CD1c-positive myeloid dendritic cell (primary cell): ENCODE measurements around the gene ADAMTSL2.

Experiments used
- DNase-seq: peaks from one replicate; pipeline ENCODE4 v3.0.0-alpha.2; 2016; ENCODE audit errors: extremely low spot score

Gene ADAMTSL2

DNA sequence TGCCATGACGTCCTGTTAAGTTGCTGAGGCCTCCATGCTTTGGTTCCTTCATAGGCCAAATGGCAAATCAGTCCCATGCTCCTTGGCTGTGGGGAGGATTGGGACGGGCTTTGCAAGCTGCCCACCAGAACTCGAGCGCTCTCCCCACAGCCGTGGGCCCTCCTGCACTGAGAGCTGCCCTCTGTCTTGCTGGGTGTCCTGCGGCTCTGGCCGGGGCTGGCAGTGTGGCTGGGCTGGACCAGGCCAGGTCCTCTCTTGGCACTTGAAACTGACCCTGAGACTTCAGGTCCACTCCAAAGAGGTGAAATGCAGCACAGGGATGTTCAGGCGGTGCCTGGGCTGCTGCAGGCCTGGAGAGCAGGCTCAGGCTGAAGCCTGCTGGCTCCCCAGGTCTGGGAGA is 16.8 kb upstream of the ADAMTSL2 start:
- DNase-seq, result no peak

DNA sequence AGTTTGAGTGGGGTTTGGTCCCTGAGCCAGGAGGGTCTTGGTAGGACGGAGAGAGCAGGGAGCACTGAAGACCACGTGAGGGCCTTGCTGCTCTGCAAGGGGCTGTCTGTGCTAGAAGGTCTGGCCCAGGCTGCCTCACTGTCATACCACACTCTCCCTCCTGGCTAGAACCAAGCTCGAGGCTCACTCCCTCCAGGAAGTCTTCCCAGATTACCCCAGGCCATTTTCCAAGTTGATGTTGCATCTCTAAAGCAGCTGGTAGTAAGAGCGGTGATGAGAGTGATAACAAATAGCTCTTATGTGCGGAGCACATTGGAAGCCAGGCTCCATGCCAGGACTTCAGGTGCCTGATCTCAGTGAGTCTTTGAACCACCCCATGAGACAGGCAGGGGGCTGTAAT is 16.3 kb upstream of the ADAMTSL2 start:
- DNase-seq, result no peak

DNA sequence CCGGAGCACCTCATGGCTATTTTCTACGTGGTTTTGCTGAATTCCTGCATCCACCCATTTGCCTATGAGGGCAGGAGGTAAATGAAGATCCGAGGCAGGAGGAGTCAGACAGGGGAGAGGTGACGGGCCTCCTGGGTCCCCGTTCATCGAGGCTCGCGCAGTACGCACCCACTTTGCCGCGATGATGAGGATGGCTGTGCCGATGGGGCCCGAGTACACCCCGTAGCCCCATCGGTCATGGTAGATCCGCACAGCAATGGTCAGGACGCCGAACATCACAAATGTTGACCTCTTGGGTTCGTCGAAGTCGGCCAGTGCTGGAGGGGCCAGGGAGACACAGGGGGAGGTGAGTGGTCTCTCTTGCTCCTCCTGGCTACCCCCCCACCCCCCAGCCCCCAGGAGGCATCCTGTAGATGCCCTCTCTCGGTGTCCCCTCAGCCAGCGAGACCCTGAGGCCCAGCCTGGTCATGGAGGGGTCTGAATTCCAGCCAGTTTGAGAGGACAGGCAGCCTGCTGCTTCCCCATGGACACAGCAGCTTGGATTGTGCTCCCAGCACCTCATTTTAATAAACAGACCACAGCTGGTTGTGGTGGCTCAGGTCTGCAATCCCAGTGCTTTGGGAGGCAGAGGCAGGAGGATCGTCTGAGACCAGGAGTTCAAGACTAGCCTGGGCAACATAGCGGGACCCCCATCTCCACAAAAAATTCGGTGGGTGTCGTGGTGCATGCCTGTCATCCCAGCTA is 15.6 kb upstream of the ADAMTSL2 start:
- no peak for DNase-seq

DNA sequence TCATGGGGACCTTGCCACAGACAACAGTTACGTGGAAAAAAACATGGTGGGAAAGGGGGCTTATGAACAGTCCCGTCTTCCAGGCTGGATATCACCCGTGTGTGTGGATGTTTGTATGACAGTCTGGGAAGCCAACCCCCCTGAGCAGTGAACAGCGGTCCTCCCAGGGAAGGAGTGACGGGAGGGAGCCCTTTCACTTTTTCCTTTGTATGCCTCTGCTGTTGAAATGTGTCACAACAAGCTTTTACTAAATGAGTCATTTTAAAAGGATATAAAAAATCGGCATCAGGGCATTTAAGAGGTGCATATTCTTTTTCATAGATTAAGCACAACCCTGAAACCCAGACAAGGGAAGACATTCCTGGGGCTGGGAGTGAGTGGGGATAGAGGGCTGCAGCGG is 14.8 kb upstream of the ADAMTSL2 start:
- no peak for DNase-seq

DNA sequence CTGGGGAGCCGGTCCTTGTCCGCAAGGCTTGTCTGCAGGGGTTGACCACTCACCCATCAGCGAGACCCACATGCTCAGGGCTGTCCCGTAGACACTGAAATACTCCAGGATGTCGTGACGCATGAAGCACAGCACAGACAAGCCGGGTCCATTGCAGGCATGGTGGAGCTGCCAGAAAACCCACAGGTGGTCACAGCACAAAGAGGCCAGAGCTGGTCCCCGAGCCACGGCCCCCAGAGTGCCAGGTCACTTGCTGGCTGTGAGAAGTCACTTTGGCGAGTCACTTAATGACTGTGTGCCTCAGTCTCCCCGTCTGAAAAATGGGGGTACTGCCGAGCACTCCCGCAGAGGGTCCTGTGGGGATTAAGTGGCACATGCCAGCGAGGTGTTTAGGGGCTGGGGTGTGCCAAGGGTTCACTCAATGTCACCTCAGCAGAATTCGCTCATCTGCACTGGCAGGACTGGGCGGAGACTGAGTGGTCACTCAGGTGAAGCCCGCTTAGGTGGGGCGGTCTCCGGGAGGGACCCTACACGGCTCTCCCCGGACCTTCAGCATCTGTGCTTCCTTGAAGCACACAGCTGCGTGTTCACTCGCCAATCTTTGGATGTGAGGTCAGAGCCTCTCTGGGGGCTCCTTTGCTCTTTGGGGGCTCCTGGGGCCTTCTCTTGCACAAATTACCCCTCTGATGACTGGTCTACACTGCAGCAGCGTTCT is 14.2 kb upstream of the ADAMTSL2 start:
- DNase-seq, result no peak

DNA sequence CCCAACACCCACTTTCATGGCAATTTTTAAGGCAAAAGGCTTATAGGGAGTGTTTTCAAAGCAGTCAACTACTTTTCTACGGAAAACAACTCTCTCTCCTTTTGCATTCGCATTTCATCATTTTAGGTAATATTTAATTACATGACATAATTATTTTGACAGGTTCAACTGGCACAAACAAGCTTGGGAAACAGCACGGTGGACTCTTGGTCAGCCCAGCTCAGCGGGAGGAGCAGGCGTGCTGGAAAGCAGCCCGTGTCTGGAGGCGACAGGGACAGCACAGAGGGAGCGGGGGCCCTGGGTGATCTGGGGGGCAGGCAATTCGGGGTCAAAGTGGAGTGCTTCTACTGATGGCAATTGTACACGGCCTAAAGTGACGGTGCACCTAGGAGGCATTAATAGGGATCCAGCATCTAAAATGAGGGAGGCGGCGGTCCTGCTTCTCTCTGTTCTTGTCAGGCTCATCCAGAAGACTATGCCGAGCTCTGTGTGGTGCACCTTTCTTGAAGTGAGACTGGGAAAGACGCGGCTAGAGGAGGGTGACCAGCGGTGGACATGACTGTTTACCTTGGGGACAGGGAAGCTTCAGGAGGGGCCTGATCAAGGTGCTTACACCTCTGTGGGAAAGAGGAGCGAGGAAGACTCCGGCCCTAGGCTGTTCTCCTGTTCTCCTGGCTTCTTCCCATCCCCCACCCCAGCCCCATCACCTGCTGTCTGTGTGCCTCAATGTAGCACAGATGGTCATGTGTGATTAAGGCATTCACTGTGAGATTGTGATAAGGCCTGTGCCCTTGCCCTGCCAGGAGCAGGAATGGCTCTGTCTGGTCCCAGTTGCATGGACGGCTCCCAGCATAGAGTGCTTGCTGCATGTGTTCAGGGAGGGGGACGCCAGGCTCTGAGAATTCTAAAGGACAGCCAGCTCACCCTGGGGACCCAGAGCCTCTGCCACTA is 13.1 kb upstream of the ADAMTSL2 start:
- no peak for DNase-seq

DNA sequence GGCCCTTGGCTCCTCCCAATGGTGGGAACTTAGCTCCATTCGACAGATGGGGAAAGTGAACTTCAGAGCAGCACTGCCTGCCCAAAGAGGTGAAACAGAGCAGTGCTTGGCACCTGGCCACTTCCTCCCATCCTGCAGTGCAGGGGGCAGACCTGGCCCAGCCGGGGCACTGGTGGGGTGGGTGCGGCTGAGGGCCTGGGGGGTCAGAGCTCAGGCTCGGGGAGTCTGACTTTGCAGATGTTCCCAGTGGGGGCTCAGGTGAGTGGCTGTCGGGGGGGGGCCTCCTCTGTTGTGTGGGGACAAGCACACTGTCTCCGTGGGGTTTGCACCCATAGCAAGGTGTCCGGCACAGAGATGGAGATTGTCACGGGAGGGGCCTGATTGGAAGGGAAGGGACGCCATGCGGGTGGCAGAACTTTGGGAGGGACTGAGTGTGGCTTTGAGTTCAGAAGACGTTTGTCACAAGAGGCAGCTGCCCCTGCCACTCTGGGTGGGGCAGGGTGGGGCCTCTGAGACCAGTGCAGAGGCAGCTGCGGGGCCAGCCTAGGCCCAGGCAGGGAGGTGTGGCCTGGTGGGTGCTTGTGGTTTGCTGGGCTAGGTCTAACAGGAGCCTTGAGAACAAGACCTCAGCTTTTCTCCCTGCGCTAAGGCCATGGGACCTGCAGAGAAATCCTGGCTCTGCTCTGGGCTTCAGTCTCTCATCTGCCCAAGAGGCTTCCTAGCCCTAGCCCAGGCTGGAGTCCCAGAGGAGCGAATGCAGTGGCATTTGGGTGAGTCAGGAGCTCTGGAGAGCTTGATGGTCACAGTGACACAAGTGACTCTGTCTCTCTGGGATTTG is 12.2 kb upstream of the ADAMTSL2 start:
- no peak for DNase-seq

DNA sequence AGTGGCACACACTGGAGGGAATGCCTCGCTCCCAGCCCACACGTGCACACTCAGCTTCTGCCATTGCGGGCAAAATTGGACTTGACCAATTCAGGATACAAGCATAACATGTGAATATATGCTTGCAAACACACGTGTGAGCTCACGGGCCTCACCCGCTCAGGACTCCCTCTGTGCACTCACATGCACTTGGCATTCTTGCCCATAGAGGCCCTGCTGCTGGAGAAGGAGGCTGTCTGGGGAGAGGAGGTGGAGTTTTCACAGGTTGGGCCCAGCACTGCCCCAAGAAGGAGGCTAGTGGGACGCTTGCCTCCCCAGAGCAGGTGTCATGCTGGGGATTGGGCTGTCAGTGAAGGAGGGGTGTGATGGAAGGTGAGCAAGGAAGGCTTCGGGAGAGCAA is 11.4 kb upstream of the ADAMTSL2 start:
- DNase-seq, result no peak

DNA sequence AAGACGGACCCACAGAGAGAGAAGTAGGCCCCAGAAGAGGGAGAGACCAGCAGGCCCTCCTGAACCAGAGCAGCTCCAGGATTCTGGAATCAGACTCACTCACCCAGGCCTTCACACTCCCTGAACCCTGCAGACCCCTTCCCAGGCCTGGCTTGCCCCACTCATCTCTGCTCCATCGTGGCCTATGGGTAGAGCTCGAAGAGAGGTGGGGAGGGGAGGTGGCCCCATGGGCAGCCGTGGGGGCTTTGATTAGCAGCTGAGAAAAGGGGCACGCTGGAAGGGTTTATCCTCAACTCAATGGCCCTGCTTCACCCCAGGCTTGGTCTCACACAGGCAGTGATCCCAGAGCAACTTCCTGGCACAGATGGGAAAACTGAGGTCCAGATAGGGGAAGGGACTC is 10.4 kb upstream of the ADAMTSL2 start:
- DNase-seq, result no peak

DNA sequence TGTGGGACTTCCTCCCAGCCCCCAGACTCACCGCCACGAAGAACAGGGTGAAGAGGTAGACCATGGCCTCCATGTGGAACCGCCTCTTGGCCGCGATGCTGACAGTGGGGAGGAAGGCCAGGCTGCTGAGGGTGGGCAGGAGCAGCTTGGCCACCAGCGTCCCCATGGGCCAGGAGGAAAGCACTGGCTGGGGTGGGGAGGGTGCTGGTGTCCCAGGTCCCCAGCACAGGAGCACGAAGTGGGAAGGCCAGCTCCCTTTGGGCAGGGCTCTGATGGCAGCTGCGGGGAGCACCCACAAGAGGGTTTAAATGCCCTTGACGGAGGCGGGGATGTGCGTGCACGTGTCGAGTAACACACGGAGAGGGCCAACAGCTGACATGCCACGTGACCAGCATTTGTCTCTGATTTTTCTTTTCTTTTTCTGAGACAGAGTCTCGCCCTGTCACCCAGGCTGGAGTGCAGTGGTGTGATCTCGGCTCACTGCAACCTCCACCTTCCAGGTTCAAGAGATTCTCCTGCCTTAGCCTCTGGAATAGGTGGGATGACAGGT is 9.8 kb upstream of the ADAMTSL2 start, which contains the start of gene MYMK:
TSS of gene MYMK (minus strand) at position 281 of the 550 bp plus-strand sequence. CDS start at position 166, 115 bp downstream.
- DNase-seq, result no peak

DNA sequence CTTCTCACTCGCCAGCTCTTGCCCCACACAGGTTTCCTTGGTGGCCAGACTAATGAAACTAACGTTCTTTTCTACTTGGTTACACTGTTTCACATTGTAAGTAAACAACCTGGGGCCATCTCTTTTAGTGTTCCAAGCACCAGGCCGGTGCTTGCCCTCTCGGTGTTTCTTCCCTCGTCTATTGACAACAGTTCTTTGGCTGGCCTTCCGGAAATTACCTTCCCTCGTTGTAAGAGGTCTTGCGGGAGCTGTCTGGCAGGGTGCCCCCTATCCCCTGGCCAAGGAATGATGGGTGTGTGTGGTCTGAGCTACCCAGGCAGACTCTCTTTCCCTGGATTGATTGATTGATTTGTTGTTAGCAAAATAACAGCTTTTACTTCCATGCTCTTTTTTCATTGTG is 8.8 kb upstream of the ADAMTSL2 start:
- DNase-seq, result no peak

DNA sequence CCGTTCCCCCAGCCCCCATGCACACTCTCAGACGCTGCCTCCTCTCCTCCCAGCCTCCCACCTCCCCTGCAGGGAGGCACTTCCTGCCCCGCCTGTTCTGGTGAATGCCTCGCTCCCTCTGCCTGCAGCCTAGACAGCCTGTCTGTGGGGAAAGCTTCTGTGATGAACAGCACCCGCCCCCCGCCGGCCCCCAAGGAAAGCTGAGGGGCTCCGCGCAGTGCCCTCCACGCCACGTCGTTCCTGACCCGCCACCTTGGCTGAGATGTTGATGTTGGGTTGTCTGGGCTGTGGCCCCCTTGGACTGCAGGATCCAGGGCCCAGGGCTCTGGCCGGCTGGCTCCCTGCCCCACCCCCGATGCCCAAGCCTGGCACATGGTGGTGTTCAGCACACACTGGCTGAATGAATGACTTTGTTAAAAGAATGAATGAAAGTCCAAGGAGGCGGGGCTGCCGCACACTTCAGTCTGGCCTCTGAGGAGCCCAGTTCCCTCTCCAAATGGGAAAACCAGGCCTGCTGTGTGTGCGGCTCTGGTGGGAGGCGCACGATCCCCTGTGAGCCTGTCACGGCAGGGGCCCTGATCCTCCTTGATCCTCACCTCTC is 7.7 kb upstream of the ADAMTSL2 start:
- DNase-seq, result no peak

DNA sequence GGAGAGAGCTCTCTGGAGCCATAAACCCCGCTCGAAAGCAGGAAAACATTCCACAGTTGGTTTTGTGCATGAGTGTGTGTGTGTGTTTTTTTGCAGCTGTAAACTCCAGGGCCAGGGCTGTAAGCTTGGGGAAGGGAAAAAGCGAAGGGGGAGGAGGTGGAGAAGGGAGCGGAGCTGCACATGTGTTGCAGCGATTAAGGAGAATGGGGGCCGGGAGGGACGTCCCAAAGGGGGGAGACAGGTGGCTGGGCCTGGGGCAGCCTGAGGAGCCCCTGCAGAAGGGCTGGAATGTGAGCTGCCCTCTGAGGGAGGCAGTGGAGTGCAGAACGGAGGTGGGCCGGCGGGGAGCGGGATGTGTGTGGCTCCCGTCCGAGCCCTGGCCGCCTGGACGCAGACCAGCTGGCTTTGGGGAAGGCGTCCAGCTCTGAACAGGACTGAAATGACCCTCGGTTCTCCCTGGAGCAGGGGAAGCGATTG is 7.0 kb upstream of the ADAMTSL2 start:
- DNase-seq, result no peak

DNA sequence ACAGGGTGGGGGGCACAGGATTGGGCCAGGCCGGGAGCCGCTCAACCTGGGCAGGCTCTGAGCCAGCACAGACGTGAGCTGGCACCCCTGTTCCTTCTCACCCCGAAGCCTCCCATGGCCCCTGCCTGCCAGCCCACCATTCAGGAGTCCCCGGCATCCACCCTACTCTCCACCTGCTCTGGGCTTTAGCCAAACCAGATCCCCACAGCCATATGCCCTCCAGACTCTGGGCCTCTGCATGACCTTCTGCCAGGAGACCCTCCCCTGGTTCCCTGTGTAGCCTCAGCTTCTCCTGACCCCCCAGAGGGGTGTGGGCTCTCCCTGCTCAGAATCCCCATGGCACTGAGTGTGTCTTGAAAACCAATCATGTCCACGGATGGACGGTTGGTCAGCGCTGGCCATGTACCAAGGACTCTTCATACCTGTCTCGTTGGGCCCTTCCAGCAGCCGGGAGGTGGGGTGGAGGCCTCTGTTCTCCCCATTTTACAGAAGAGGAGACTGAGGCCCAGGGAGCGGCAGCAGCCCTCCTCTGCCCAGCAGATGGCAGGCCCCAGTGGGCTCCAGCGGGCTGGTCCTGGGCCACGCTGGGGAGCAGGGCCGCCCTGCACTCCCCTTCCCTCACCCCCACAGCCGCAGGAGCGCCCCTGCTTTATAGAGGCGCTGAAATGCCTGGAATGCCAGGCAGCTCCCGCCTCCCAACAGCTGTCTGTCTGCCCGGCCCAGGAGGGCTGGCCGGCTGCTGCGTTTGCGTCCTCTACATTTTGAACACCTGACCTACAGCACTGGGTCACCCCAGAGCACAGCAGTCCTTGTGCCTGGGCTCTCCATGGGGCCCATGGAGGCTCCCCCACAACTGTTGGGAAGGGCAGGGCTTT is 6.3 kb upstream of the ADAMTSL2 start:
- DNase-seq, result no peak

DNA sequence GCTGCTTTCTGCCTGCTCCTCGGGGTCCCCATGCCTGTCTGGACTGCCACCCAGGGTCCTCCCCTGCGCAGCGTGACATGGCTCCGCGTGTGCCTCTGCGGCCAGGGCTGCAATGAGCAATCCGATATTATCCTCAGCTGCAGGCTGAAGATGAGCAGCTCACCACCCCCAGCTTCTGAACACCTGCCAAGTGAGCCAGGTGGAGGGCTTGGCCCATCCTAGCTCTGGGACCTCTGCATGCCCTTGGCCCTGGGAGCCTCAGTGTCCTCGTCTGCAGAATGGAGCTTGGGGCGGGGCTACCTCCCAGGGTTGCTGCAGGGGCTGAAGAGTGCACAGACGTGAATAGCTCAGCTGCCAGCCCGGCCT is 5.6 kb upstream of the ADAMTSL2 start:
- no peak for DNase-seq

DNA sequence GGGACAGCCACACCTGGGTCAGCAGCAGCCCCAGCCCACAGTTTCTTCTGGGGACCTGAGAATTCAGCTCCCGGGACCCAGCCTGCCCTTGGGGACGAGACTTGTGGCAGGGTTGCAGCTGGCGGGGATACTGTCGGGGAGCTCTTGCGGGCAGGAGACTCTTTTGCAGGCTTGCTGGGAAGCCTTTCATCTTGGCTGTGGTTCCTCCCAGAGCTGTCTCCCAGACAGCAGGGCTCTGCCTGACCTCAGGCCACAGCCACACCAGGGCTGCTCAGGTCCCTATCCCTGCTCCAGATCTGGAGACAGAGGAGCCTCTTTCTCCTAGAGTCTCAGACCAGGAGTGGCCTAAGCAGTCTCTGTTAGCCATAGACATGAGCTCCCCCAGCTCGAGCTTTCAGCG is 5.0 kb upstream of the ADAMTSL2 start:
- DNase-seq, result no peak

DNA sequence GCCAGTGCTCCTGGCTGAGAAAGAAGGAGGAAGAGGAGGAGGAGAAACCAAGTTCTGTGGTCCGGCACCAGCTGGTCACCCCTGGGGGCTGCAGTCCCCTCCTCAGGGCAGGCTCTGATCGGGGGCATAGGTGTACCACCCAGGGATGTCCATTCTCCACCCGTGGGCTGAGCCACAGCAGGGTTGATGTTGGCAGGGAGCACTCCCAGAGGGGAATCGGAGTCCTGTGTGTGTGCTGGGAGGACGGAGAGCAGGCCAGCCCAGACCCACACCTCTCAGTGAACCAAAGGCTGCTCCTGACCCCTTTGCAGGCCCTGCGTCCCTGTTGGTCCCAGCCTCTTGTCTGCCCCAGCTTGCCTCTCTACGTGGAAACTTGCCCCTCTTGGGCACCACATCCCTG is 4.6 kb upstream of the ADAMTSL2 start:
- DNase-seq, result no peak

DNA sequence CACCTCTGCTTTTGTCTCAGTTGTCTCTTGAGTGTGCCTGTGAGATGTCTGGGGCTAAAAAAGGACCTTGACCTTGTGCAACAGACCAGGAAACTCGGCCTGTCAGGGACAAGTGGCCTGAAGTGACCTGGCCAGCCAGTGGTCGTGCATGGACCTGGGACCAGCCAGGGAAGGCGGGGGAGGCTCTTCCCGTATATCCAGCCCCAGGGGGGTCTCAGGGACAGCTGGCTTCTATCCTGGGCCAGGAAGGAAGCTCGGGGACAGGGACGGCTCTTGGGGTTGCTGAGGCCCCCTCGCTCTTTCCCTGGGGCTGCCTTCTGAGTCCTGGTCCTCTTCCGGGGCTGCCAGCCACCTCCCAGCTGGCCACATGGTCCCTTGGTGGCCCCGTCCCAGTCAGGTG is 3.2 kb upstream of the ADAMTSL2 start:
- DNase-seq, result no peak

DNA sequence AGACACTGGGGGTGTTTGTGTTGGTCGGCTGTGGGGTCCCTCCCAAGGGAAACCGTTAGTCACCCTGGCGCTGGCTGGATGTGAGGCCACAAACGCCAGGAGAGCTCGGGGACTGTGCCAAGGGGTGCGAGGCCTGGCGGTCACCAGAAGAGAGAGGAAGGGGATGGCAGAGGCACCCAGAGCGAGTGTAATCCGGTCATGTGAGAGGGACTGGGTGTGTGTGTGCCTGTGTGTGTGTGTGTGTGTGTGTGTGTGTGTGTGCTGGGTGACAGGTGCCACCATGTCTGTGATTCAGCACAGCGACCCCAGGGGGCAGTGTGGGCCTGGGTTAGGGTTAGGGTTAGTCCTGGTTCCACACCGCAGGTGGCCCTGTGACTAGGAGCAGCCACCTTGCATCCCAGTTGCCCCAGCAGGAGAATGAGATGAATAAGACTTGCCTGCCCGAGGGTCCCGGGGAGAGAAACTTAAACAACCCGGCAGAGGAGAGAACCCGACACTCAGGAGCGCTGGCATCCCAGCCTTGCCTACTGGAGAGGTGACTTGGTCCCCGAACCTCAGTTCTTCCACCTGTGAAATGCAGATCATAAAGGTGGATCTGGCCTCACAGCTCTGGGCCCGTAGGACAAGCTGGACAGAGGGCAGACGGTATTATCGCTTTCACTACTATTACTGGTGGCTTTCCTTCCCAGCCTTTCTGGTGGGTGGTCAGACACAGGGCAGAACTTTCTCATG is 1.4 kb upstream of the ADAMTSL2 start:
- peak; percentile 68 for DNase-seq
